Activated CD4-positive, alpha-beta T cell treated with anti-CD3 and anti-CD28 coated beads, Interleukin-10, Interleukin-2, amounts not matched to agents 100 ng/mL and 50 ng/mL, durations not matched to agents 16 hours and 8 hours (primary cell): Measurements from ENCODE around the gene OTOP2.
"Not testable (repeated sequence)": the region's sequence is repeated elsewhere in the genome, so short reads cannot be mapped to it uniquely, and the experiment has no call there.

Experiments
- DNase-seq: peaks from one replicate; pipeline ENCODE4 v3.0.0-alpha.2; 2020

Gene OTOP2

DNA sequence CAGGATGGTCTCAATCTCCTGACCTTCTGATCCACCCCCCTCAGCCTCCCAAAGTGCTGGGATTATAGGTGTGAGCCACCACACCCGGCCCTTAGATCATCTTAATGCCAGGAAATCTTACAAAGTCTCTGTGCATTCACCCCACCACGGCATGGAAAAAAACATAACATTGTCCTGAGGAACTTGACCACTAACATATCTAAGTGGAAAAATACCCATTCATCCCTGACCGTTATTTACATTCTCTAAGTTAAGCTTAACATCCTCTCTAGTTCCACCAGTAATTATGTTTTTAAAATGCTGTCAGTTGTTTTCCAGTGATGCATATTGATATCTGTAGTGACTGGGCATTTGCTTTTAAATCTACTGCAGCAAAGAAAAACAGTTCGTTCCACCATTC is 51.9 kb downstream of the OTOP2 start:
- no peak for DNase-seq

DNA sequence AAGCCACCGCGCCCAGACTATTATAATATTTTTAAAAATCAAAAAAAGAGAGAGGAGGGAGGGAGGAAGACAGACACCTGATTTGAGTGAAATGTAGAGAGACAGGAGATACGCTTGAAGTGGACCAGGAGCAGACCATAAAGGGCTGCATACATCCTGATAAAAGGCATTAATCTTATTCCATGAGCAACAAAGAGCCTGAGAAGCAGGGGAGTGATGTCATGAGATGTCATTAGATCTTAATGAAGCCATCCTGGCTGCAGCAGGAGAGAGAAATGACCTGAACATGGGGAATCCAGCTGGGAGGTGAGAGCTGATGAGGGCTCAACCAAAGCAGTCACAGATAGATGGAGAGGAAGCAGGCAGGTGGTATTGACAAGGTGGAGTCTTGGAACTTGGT is 53.7 kb downstream of the OTOP2 start:
- DNase-seq = no peak

DNA sequence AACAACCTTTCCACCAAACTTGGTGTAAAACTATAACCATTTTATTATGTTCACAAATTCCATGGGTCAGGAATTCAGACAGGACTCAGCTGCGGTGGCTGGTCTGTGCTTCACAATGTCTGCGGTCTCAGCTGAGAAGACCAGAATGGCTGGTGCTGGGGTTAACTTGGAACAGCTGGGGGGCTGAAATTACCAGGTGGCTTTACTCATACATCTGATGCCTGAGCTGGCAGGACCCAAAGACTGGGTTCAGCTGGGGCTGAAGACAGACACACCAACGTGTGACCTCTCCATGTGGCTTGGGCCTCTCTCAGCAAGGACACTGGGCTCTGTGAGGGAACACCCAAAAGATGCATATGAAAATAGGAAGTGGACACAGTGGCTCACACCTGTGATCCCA is 54.2 kb downstream of the OTOP2 start:
- no peak for DNase-seq

DNA sequence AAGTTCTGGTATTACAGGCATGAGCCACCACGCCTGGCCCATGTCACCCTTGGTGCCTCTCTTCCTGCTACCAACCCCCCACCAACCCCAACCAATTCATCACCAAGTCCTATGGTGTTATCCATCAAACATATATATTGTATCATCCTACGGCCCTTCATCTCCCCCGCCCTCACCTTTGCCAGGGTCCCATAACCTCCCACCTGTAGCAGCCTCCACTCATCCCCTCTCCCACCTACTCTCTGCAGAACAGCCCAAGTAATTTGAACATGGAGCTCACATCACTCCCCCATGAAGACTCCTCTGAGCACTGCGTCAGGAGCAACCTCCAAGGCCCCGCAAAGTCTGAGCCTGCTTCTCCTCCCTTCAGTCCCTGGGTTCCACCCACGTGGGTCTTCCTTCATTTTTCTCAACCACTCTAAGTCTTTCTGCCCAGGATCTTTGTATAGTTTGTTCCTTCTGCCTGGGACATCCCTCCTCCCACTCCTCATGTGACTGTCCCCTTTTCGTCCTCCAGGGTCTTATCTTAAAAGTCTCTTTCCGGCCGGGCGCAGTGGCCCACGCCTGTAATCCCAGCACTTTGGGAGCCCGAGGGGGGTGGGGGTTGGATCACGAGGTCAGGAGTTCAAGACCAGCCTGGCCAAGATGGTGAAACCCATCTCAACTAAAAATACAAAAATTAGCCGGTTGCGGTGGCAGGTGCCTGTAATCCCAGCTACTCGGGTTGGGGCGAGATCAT is 55.5 kb downstream of the OTOP2 start:
- DNase-seq = no peak

DNA sequence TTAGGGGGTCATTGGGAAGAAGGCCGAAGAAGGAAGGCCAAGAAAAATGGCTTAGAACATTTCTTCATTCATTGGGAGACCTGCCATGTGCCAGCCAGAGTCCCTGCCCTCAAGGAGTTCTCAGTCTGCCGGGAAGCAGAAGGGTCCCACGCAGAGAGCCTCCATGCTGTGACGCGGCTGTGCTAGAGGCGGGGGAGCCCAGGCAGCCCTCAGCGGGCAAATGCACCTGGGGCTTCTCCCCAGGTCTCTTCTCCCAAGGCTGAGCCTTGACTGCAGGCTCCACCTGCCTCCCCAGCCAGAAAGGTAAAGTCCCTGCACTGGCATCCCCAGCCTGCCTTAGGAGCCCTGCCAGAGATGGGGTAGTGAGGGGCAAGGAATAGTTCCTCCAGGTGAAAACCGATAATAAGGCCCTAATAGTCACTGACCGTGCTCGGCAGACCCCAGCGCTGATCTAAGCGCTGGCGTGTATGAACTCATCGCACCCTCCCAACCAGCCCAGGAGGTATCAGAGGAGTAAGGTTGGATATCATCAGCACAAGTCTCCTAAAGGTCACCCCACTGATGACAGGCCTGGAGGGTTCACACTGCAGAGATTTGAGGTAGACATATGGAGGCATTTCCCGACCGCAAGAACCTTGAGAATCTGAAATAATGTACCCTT is 57.4 kb downstream of the OTOP2 start:
- peak; percentile 13 for DNase-seq

DNA sequence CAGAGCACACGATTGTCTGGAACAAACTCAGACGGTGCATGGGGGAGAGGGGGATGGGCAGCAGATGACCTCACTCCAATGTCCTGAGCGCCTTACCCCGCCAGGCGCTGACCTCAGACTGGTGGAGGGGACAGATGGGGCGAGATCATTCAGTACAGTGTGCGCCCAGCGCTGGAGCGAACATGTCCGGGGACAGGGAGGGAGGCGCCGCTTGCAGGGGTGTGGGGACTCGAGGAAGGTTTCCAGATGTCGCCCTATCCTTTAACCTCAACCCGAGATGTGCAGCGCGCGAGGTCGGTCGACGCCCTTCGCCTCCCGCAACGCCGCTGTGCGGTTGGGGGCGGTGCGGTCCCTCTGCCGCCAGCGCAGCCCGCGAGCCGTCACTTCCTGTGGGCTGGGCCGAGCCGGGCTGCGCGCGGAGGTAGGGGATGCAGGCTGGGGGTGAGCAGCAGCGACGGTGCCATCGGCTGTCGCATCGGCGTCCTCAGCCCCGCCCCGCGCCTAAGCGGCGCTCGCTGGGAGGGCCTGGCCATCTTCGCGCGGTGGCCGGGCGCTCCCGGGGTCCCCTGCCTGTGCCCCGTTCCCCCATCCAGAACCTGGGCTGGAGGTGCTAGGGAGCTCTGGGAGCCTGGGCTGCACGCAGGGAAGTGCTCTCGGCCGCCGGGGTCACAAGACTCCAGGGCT is 58.0 kb downstream of the OTOP2 start:
- peak; percentile 85 for DNase-seq

DNA sequence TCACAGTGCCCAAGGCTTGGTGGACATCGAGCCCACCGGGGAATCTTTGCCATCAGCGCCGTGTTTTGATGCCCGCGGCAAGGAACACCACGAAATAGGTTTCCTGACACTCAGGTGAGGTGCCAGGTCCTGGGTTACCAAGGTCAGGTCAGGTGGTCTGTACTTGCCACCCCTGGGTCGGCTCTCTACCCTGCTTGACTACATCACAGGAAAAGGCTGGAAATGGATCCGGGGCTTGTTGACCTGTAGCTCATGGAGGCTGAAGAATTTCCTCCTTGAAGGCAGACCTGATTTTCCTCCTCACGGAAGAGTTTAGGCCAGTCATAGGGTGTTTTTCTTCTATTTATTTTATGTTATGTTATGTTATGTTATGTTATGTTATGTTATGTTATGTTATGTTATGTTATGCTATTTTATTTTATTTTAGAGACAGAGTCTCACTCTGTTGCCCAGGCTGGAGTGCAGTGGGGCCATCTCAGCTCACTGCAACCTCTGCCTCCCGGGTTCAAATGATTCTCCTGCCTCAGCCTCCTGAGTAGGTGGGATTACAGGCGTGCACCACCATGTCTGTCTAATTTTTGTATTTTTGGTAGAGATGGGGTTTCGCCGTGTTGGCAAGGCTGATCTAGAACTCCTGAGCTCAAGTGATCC is 58.7 kb downstream of the OTOP2 start:
- DNase-seq = not testable (repeated sequence)
